IMR-90 (cell line): ENCODE results near the gene TLR1. TPM values are rescaled to one million over a fixed set of nuclear protein-coding genes. Genes with fewer than 3 reads are reported as not detected.
"Not testable (repeated sequence)": the region's sequence is repeated elsewhere in the genome, so short reads cannot be mapped to it uniquely, and the experiment has no call there.

Source experiments
- ATAC-seq: fragments of 200-7000 bp; cut with Tn5 transposase; 2 replicates; pipeline ENCODE4 v1.9.1; 2020; ENCODE audit warnings: low read depth, mild to moderate bottlenecking, moderate library complexity
- BruUV-seq: library from RNA; stranded (reverse); fragments of 400-500 nt; replicated peaks from 2 replicates; lab custom pipeline; 2021; lab: Mats Ljungman, UMichigan
- CTCF ChIA-PET: fragments of 300-600 bp; formaldehyde crosslinking; extraction: SDS; loops from one replicate; lab custom pipeline; 2021; ENCODE audit warnings: antibody characterized with exemption; lab: Yijun Ruan, JAX
- POLR2A ChIA-PET: fragments of 300-600 bp; sonication (Branson Sonifier 250); formaldehyde crosslinking; loops from one replicate; lab custom pipeline; 2022; ENCODE audit warnings: antibody characterized with exemption; ENCODE audit not compliant: unreplicated experiment; lab: Charles Lee
- DNase-seq: peaks from one replicate; pipeline ENCODE4 v3.0.0; 2013
- H2AFZ ChIP-seq: replicated peaks from 2 replicates; pipeline ENCODE3; 2013; ENCODE audit warnings: low read length, mild to moderate bottlenecking; ENCODE audit not compliant: poor library complexity
- H2AK5ac ChIP-seq: 2 replicates; pipeline ENCODE4 v1.6.1; 2013; ENCODE audit warnings: low read depth, low read length, inconsistent platforms
- H2AK9ac ChIP-seq: replicated peaks from 2 replicates; pipeline ENCODE3; 2013; ENCODE audit warnings: mild to moderate bottlenecking, low read depth, low read length, moderate library complexity; ENCODE audit not compliant: poor library complexity
- H2BK120ac ChIP-seq: 2 replicates; pipeline ENCODE4 v1.6.1; 2013; ENCODE audit warnings: low read depth, low read length, inconsistent platforms
- H2BK15ac ChIP-seq: 3 replicates; pipeline ENCODE4 v1.6.1; 2013; ENCODE audit warnings: low read depth, low read length, inconsistent platforms
- H2BK20ac ChIP-seq: 2 replicates; pipeline ENCODE4 v1.6.1; 2013; ENCODE audit warnings: low read depth, mild to moderate bottlenecking, inconsistent platforms, low read length, moderate library complexity
- H2BK5ac ChIP-seq: 2 replicates; pipeline ENCODE4 v1.6.1; 2013; ENCODE audit warnings: mild to moderate bottlenecking, low read depth, low read length, inconsistent platforms; ENCODE audit not compliant: poor library complexity, severe bottlenecking
- H3K14ac ChIP-seq: replicated peaks from 2 replicates; pipeline ENCODE4 v1.6.1; 2013; ENCODE audit warnings: low read depth, low read length, inconsistent platforms
- H3K18ac ChIP-seq: 2 replicates; pipeline ENCODE4 v1.6.1; 2013; ENCODE audit warnings: low read depth, low read length, control low read depth
- H3K23ac ChIP-seq: 2 replicates; pipeline ENCODE4 v1.6.1; 2013; ENCODE audit warnings: low read depth, low read length, inconsistent platforms
- H3K27ac ChIP-seq: 2 replicates; pipeline ENCODE4 v1.5.1; 2013; ENCODE audit warnings: mild to moderate bottlenecking, control low read depth, low read length; ENCODE audit not compliant: insufficient read depth
- H3K27me3 ChIP-seq: 2 replicates; pipeline ENCODE4 v1.6.1; 2013; ENCODE audit warnings: low read length; ENCODE audit not compliant: control insufficient read depth, insufficient read depth
- H3K36me3 ChIP-seq: 2 replicates; pipeline ENCODE4 v1.6.1; 2013; ENCODE audit warnings: low read length, mixed read lengths; ENCODE audit not compliant: control insufficient read depth, insufficient read depth
- H3K4ac ChIP-seq: 2 replicates; pipeline ENCODE4 v1.6.1; 2013; ENCODE audit warnings: low read depth, low read length, inconsistent platforms
- H3K4me1 ChIP-seq: 2 replicates; pipeline ENCODE4 v1.6.1; 2013; ENCODE audit warnings: low read length, mixed read lengths; ENCODE audit not compliant: control insufficient read depth, insufficient read depth
- H3K4me2 ChIP-seq: 2 replicates; pipeline ENCODE4 v1.6.1; 2013; ENCODE audit warnings: low read depth, mild to moderate bottlenecking, control low read depth, low read length, moderate library complexity
- H3K4me3 ChIP-seq: 2 replicates; pipeline ENCODE4 v1.5.1; 2013; ENCODE audit warnings: low read depth, mild to moderate bottlenecking, control low read depth, low read length, moderate library complexity; ENCODE audit not compliant: insufficient read depth
- H3K56ac ChIP-seq: 2 replicates; pipeline ENCODE4 v1.6.1; 2013; ENCODE audit warnings: low read length, inconsistent platforms; ENCODE audit not compliant: insufficient read depth; ENCODE audit errors: extremely low read depth
- H3K79me1 ChIP-seq, 2 experiments: 2 replicates each; pipeline ENCODE4 v1.6.1; 2013; ENCODE audit warnings: low read length in 2 of 2, inconsistent platforms in 1 of 2, low read depth in 1 of 2
- H3K9ac ChIP-seq: 2 replicates; pipeline ENCODE4 v1.6.1; 2013; ENCODE audit warnings: low read depth, low read length, control low read depth
- H3K9me1 ChIP-seq: 2 replicates; pipeline ENCODE4 v1.6.1; 2013; ENCODE audit warnings: low read length, inconsistent platforms; ENCODE audit not compliant: insufficient read depth
- H3K9me3 ChIP-seq: 2 replicates; pipeline ENCODE4 v1.6.1; 2013; ENCODE audit warnings: low read length; ENCODE audit not compliant: control insufficient read depth, insufficient read depth
- H4K20me1 ChIP-seq: 2 replicates; pipeline ENCODE4 v1.6.1; 2013; ENCODE audit warnings: low read length, inconsistent platforms; ENCODE audit not compliant: insufficient read depth
- H4K5ac ChIP-seq: 2 replicates; pipeline ENCODE4 v1.6.1; 2013; ENCODE audit warnings: mild to moderate bottlenecking, low read depth, low read length, control low read depth
- H4K8ac ChIP-seq, 2 experiments: 2 replicates each; pipeline ENCODE4 v1.6.1; 2013; ENCODE audit warnings: low read depth in 2 of 2, low read length in 2 of 2, control low read depth in 1 of 2, inconsistent platforms in 1 of 2
- H4K91ac ChIP-seq: 2 replicates; pipeline ENCODE4 v1.6.1; 2013; ENCODE audit warnings: low read depth, low read length, inconsistent platforms; ENCODE audit not compliant: insufficient read depth
- WGBS, 2 experiments: methylation state at CpG; one replicate each; pipeline versions ENCODE4 v1.1.5 to v1.1.7; 2013; ENCODE audit warnings: missing lambda C conversion rate in 2 of 2; ENCODE audit not compliant: insufficient read length in 1 of 2; ENCODE audit errors: extremely low coverage in 2 of 2; 5-methylcytosine and 5-hydroxymethylcytosine counted together
- dilution Hi-C: fragments of 300-500 bp; cut with HindIII; formaldehyde crosslinking; loops from one replicate; pipeline ENCODE4 v1.14.3; 2018; ENCODE audit warnings: low sequenced_read_pairs; ENCODE audit not compliant: unreplicated experiment
- in situ Hi-C: fragments of 300-500 bp; cut with MboI; formaldehyde crosslinking; loops from 3 replicates; pipeline ENCODE4 v1.14.3; 2019; ENCODE audit warnings: low sequenced_read_pairs, inconsistent platforms, mixed read lengths
- intact Hi-C: fragments of 100-400 bp; cut with micrococcal nuclease; formaldehyde crosslinking; loops from 2 replicates; pipeline ENCODE4 v1.10.0; 2022
- polyA plus RNA-seq, 3 experiments: library from polyadenylated mRNA; depleted of rRNA; stranded (reverse); fragments of >200 nt; gene quantifications; 2 replicates each; pipeline ENCODE4 v1.2.3, GENCODE V29; 2012; ENCODE audit warnings: low replicate concordance in 1 of 3
- total RNA-seq: library from RNA; depleted of rRNA; stranded (reverse); fragments of >200 nt; gene quantifications from 2 replicates; pipeline ENCODE4 v1.2.3, GENCODE V29; 2012

TLR1 gene
- total and polyA plus RNA-seq, 2 of the 4 experiments (the other 2 are of a cell fraction): 0.24 to 1.1 TPM

DNA sequence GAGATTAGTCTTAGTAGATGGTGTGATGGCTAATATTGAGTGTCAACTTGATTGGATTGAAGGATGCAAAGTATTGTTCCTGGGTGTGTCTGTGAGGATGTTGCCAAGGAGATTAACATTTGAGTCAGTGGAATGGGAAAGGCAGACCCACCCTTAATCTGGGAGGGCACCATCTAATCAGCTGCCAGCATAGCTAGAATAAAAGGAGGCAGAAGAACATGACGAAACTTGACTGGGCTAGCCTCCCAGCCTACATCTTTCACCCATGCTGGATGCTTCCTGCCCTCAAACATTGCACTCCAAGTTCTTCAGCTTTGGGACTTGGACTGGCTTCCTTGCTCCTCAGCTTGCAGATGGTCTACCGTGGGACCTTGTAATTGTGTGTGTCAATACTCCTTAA is 34.3 kb downstream of the TLR1 start:
- H3K79me1 ChIP-seq, BruUV-seq, H3K56ac ChIP-seq, H2BK120ac ChIP-seq, H3K9ac ChIP-seq, H3K23ac ChIP-seq, H3K4me3 ChIP-seq, intact Hi-C loops, H4K91ac ChIP-seq, in situ Hi-C loops, H3K4me1 ChIP-seq, H2BK15ac ChIP-seq, H4K8ac ChIP-seq, H2AK5ac ChIP-seq, H3K9me3 ChIP-seq, H3K4ac ChIP-seq, dilution Hi-C loops, H2BK5ac ChIP-seq, ATAC-seq, H4K5ac ChIP-seq, H2BK20ac ChIP-seq, H2AFZ ChIP-seq, POLR2A ChIA-PET, H3K4me2 ChIP-seq, H4K20me1 ChIP-seq, H3K36me3 ChIP-seq, H3K27ac ChIP-seq, H2AK9ac ChIP-seq, H3K9me1 ChIP-seq, DNase-seq, H3K18ac ChIP-seq, H3K14ac ChIP-seq: not testable (repeated sequence)
- peaks cover 11% of the 10 kb centered on the region for H3K27me3 ChIP-seq
- no CpG with 5 or more reads among the region's 2 CpGs for WGBS, 2 experiments
- CTCF ChIA-PET: interaction anchor here (1.0 to 2.2 kb wide), 3 partner anchors 9 to 11 kb away, joined by 3 to 7 read pairs (median 7); partner anchors contain the start of gene TLR10
